ENCODE measurements around the gene WDR73. TPM values are rescaled to one million over a fixed set of nuclear protein-coding genes. Genes with fewer than 3 reads are reported as not detected.

Gene WDR73
- total and polyA plus RNA-seq, 2 of the 8 experiments (the other 6 are each of a cell fraction or from before 2014, with no cell fraction given), result 22.7 to 23.1 TPM

- no peak for TF ChIP-seq MAFK (IDR thresholded peaks at IDR 0.05; ENCODE audit: low read depth, low read length)
- no peak for TF ChIP-seq EP300 (IDR thresholded peaks at IDR 0.05; ENCODE audit: borderline replicate concordance in 1 of 2, low read depth in 2 of 2, low read length in 2 of 2)
- no peak for TF ChIP-seq BCL11A (IDR thresholded peaks at IDR 0.05; ENCODE audit: low read depth in 2 of 2, low read length in 2 of 2)
- no peak for TF ChIP-seq SIN3A (conservative IDR thresholded peaks at IDR 0.05 in 1 of 2, IDR thresholded peaks at IDR 0.05 in 1 of 2; ENCODE audit: low read depth in 1 of 2, low read length in 2 of 2)
- no peak for TF ChIP-seq ATF2 (IDR thresholded peaks at IDR 0.05; ENCODE audit: low read length)
- no peak for TF ChIP-seq ATF3 (IDR thresholded peaks at IDR 0.05; ENCODE audit: insufficient read depth, low read depth, low read length)
These were observed 15.6 kb upstream of the WDR73 start (continued) for GRCh38 chr15:84669726-84670125.
